A549 treated with DMSO at 1 μM for 4 hours (cell line): ENCODE data around the gene BGLAP. TPM values are rescaled to one million over a fixed set of nuclear protein-coding genes. Genes with fewer than 3 reads are reported as not detected.

Experiments used
- total RNA-seq: library from RNA; stranded (reverse); fragments of 200-300 nt; extraction: Qiagen RNA extraction; gene quantifications from 5 replicates; pipeline ENCODE4 v1.2.3, GENCODE V29; 2022; ENCODE audit warnings: low read depth

BGLAP gene
- 0.40 to 0.53 TPM (median 0.46 TPM) in 3 of 5 replicates, not detected in the others for total RNA-seq

DNA sequence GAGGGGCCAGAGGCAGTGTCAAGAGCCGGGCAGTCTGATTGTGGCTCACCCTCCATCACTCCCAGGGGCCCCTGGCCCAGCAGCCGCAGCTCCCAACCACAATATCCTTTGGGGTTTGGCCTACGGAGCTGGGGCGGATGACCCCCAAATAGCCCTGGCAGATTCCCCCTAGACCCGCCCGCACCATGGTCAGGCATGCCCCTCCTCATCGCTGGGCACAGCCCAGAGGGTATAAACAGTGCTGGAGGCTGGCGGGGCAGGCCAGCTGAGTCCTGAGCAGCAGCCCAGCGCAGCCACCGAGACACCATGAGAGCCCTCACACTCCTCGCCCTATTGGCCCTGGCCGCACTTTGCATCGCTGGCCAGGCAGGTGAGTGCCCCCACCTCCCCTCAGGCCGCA lies at the start of gene BGLAP:
Gene BGLAP (plus strand): TSS at position 259 of the 400 bp plus-strand sequence. CDS start 48 bp downstream, at position 307.

DNA sequence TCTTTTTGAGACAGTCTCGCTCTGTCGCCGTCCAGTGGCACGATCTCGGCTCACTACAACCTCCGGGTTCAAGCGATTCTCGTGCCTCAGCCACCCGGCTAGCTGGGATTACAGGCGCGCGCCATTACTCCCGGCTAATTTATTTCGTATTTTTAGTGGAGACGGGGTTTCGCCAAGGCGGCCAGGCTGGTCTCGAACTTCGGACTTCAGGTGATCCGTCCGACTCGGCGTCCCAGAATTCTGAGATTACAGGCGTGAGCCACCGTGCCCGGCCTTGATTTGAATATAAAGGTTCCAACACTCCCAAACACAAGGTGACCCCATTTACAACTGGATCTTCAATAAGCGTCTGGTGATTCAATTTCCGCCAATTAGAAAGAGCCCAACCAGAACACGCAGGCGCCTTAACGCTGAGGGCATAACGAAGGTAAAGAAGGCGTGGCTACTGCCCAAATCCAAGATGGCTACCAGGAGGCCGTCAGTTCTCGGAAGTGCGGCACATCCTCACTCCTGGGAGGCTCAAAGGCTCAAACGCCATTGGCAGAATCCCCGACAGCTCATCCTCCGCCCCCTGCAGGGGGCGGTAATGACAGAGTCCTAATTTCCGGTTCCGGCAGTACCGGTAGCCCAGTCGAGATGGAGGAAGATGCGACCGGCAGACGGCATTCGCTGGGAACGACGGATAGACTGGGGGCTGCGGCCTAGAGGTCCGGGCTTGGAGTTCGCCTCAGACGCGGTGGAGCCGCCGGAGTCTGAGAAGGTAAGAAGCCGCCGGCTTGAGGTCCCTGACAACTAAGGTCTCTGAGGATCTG lies 48.3 kb upstream of the BGLAP start, which contains the start of gene SLC25A44:
Gene SLC25A44 (plus strand): TSS at position 617 of the 812 bp plus-strand sequence. CDS start 5,744 bp downstream, outside the sequence.

DNA sequence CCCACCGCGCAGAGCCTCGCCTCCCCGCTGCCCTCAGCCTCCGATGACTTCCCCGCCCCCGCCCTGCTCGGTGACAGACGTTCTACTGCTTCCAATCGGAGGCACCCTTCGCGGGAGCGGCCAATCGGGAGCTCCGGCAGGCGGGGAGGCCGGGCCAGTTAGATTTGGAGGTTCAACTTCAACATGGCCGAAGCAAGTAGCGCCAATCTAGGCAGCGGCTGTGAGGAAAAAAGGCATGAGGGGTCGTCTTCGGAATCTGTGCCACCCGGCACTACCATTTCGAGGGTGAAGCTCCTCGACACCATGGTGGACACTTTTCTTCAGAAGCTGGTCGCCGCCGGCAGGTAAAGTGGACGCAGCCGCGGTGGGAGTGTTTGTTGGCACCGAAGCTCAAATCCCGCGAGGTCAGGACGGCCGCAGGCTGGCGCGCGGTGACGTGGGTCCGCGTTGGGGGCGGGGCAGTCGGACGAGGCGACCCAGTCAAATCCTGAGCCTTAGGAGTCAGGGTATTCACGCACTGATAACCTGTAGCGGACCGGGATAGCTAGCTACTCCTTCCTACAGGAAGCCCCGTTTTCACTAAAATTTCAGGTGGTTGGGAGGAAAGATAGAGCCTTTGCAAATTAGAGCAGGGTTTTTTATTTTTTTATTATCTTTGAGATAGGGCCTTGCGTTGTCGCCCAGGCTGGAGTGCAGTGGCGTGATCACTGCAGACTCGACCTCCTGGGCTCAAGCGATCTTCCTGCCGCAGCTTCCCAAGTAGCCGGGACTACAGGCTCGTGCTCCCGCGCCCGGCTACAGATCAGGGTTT lies 28.9 kb upstream of the BGLAP start, which contains the start of gene PMF1:
Gene PMF1 (plus strand): TSS at position 175 of the 811 bp plus-strand sequence. CDS start 9 bp downstream, at position 184.

DNA sequence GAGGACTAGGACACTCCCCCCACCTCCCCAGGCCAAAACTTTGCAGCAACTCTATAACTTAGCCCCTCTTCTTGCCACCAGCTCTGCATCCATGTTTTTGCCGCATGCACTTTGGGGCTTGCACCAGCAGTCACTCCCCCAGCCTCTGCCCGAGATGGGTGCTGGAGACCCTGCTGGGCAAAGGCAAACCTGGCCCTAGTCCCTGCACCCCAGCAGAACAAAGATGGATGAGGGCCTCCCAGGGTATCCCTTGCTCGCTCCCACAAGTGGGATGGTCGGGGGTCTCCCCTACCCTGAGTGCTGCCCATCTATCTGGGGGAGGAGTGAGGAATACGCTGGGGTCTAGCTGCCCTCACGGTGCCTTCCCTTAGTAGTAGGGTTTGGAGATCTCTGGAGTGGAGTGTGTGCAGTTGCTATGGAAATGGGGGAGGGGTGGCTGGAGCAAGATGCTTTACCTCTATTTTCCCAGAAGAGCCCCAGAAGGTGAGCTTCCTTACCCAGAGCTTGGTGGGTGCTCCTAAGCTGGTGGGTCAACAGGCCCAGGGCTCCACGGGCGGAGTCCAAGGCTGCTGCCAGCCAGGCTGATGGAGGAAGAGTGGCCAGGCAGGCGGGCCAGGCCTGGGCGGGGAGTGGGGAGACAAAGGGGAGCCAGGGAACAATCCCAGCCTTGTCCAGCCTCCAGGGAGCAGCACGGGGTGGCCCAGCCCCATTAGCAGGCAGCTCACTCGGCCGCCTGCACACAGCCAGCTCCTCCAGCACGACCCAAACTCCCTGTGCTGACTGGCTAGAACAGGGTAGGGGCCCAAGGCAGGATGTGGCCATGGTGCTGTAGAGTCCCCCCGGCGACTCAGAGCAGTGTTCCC lies 5.7 kb downstream of the BGLAP start, which contains the start of gene PAQR6:
Gene PAQR6 (minus strand): TSS at position 597 of the 863 bp plus-strand sequence. CDS start 1,325 bp downstream, outside the sequence.

DNA sequence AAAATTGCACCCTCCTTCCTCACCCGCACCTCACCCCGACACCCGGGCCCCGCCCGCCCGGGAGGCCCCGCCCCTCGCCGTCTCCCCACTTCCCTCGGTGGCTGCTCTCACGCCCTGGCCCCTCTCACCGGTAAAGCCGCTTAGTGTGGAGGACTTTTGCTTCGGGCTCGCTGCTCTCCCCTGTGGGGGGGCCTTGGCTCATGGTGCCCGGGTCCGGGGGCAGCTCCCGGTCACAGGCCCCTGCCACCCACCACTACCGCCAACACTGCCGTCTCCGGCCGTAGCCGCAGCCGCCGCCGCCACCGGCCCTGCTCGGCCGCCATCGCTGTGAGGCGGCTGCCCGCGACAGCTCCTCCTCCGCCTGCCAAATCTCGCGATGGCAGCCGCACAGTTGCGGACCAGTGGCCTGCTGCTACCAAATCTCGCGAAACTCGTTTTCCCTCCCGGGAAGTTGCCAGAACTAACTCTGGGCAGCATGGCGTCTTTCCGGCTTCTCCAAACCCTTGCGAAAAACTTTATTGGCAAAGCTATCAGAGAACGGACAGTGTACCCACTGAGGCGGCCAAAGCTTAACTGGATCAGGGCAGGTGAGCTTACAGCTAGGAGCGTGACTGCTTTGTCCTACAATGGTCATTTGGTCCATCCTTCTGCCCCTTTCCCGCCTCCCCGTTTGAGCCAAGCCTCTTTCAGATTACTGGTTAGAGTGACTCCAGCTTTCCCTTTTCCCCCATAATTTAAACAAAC lies 40.7 kb downstream of the BGLAP start, which contains the start of gene SMG5:
Gene SMG5 (minus strand): TSS at position 347 of the 744 bp plus-strand sequence. CDS start 145 bp downstream, at position 202.

DNA sequence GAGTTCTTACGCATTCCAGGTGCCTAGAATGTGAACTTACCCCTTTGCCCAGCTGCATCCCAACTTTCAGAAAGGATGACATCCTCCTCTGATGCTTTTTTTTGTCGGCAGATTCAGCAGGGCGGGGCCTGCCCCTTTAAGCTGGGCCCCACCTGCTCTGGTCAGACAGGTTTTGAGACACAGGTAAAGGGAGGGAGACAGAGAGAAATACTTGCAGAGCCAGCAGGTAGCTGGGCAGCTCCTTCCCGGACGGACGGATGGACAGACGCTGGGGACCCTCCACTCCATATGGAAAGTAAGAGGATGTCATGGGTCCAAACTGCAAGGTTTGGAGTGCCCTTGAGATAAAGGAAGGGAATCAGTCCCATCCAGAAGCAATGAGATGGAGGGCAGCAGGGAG lies 42.1 kb downstream of the BGLAP start, which contains the start of gene TMEM79:
Gene TMEM79 (plus strand): TSS at position 214 of the 400 bp plus-strand sequence. CDS start 902 bp downstream, outside the sequence.

Other genes with a start within 250 kb of the BGLAP start
- 262 to 276 TPM (median 267 TPM) in 5 replicates for gene SSR2, start 221.2 kb upstream of the BGLAP start, total RNA-seq
- 38.5 to 48.6 TPM (median 41.7 TPM) in 5 replicates for gene UBQLN4, start 188.4 kb upstream of the BGLAP start, total RNA-seq
- 146 to 158 TPM (median 152 TPM) in 5 replicates for gene LAMTOR2, start 187.4 kb upstream of the BGLAP start, total RNA-seq
- gene RAB25, start 181.0 kb upstream of the BGLAP start, total RNA-seq, result 0.14 TPM in 1 of 5 replicates, not detected in the others
- gene MEX3A, start 159.7 kb upstream of the BGLAP start, total RNA-seq, result 1.4 to 3.0 TPM (median 2.5 TPM) in 5 replicates
- 658 to 735 TPM (median 680 TPM) in 5 replicates for gene LMNA, start 127.5 kb upstream of the BGLAP start, total RNA-seq
- gene SEMA4A, start 88.6 kb upstream of the BGLAP start, total RNA-seq, result 0.32 to 0.69 TPM (median 0.44 TPM) in 5 replicates
- 27.7 to 35.1 TPM (median 29.0 TPM) in 5 replicates for gene SLC25A44, start 48.1 kb upstream of the BGLAP start, total RNA-seq
- gene PMF1, start 29.2 kb upstream of the BGLAP start, total RNA-seq, result 54.6 to 65.6 TPM (median 58.8 TPM) in 5 replicates
- 3.2 to 3.9 TPM (median 3.8 TPM) in 5 replicates for gene PAQR6, start 5.9 kb downstream of the BGLAP start, total RNA-seq
- gene SMG5, start 40.6 kb downstream of the BGLAP start, total RNA-seq, result 44.5 to 51.9 TPM (median 50.1 TPM) in 5 replicates
- gene TMEM79, start 42.1 kb downstream of the BGLAP start, total RNA-seq, result 5.4 to 10.2 TPM (median 8.3 TPM) in 5 replicates
- gene GLMP, start 53.5 kb downstream of the BGLAP start, total RNA-seq, result 35.7 to 51.2 TPM (median 47.4 TPM) in 5 replicates
- gene VHLL, start 57.1 kb downstream of the BGLAP start, total RNA-seq, result not detected in 5 replicates
- 400 to 427 TPM (median 422 TPM) in 5 replicates for gene CCT3, start 96.1 kb downstream of the BGLAP start, total RNA-seq
- 2.0 to 2.8 TPM (median 2.2 TPM) in 5 replicates for gene TSACC, start 96.3 kb downstream of the BGLAP start, total RNA-seq
- gene RHBG, start 127.0 kb downstream of the BGLAP start, total RNA-seq, result not detected in 5 replicates